BJ (cell line): ENCODE measurements around the gene CASKIN1. TPM values are rescaled to one million over a fixed set of nuclear protein-coding genes. Genes with fewer than 3 reads are reported as not detected.

Experiments used
- CTCF ChIA-PET: fragments of 350-600 bp; formaldehyde crosslinking; extraction: SDS; loops from one replicate; lab custom pipeline; 2021; ENCODE audit warnings: antibody characterized with exemption, inconsistent platforms; lab: Yijun Ruan, JAX
- POLR2A ChIA-PET: fragments of 300-600 bp; sonication (Branson Sonifier 250); formaldehyde crosslinking; extraction: SDS; loops from one replicate; lab custom pipeline; 2021; ENCODE audit warnings: antibody characterized with exemption; lab: Charles Lee
- DNase-seq: peaks from one replicate; pipeline ENCODE4 v3.0.0-alpha.2; 2011; ENCODE audit warnings: low read depth
- H3K27me3 ChIP-seq: 2 replicates; pipeline ENCODE4 v1.6.0; 2011; ENCODE audit warnings: low read length; ENCODE audit not compliant: control insufficient read depth, insufficient read depth
- H3K36me3 ChIP-seq: 2 replicates; pipeline ENCODE4 v1.5.1; 2011; ENCODE audit warnings: low read length; ENCODE audit not compliant: control insufficient read depth, insufficient read depth
- H3K4me3 ChIP-seq: 2 replicates; pipeline ENCODE4 v1.5.1; 2011; ENCODE audit warnings: low read depth, mild to moderate bottlenecking, control low read depth, low read length
- CTCF ChIP-seq: IDR thresholded peaks from 2 replicates; pipeline ENCODE4 v1.5.1; 2011; ENCODE audit warnings: low read depth, mild to moderate bottlenecking, control low read depth, inconsistent platforms, low read length, moderate library complexity; ENCODE audit not compliant: insufficient read depth
- polyA minus RNA-seq: library from RNA; depleted of rRNA, polyadenylated mRNA; stranded (reverse); fragments of >200 nt; gene quantifications from 2 replicates; pipeline ENCODE4 v1.2.3, GENCODE V29; 2011; rRNA and poly(A)+ RNA removed
- polyA plus RNA-seq: library from polyadenylated mRNA; depleted of rRNA; stranded (reverse); fragments of >200 nt; gene quantifications from 2 replicates; pipeline ENCODE4 v1.2.3, GENCODE V29; 2011; rRNA removed

Gene CASKIN1
- polyA plus RNA-seq (0.01 and 0.02 TPM in 2 replicates), polyA minus RNA-seq (not detected in 2 replicates)

GRCh38 chr16:2196162-2196980 lies at the start of gene CASKIN1:
TSS of gene CASKIN1 (minus strand) at chr16:2196605. CDS start at chr16:2196432, 173 bp downstream.
- POLR2A ChIA-PET, result no interaction called here
- CTCF ChIA-PET, result interaction anchor here (0.5 to 1.5 kb wide), 2 partner anchors 55 to 116 kb away, joined by 3 to 4 read pairs; partner anchors contain the start of gene ECI1
- Histone ChIP-seq H3K36me3 (no peaks in the 10 kb centered on the region), H3K4me3 (peak within 1 kb of the TSS; percentile 29; the same call in 1 of the 2 replicates), H3K27me3 (peaks cover 31% of the 10 kb centered on the region)
- no peak for TF ChIP-seq CTCF
- no peak for DNase-seq

GRCh38 chr16:2244926-2245795 lies 48.8 kb upstream of the CASKIN1 start:
- POLR2A ChIA-PET, result no interaction called here
- TF ChIP-seq CTCF, result no peak
- H3K4me3 ChIP-seq, result no peak overlapping the region
- DNase-seq, result no peak
- H3K36me3 ChIP-seq, result peaks cover 28% of the 10 kb centered on the region
- no peaks in the 10 kb centered on the region for H3K27me3 ChIP-seq
- CTCF ChIA-PET, result no interaction called here

- POLR2A ChIA-PET, result no interaction called here
- TF ChIP-seq CTCF, result no peak
- Histone ChIP-seq H3K27me3 (no peaks in the 10 kb centered on the region), H3K36me3 (peaks cover 28% of the 10 kb centered on the region), H3K4me3 (no peak overlapping the region)
- CTCF ChIA-PET, result no interaction called here
- DNase-seq, result no peak
These were observed 47.9 kb upstream of the CASKIN1 start for GRCh38 chr16:2244301-2244700.

GRCh38 chr16:2243781-2244180 lies 47.4 kb upstream of the CASKIN1 start:
- no peak for TF ChIP-seq CTCF
- no peak overlapping the region for H3K4me3 ChIP-seq
- peaks cover 28% of the 10 kb centered on the region for H3K36me3 ChIP-seq
- no peaks in the 10 kb centered on the region for H3K27me3 ChIP-seq
- no peak for DNase-seq
- ChIA-PET CTCF (no interaction called here), POLR2A (no interaction called here)

- Histone ChIP-seq H3K36me3 (peaks cover 28% of the 10 kb centered on the region), H3K4me3 (no peak overlapping the region), H3K27me3 (no peaks in the 10 kb centered on the region)
- POLR2A ChIA-PET, result no interaction called here
- no peak for DNase-seq
- no peak for TF ChIP-seq CTCF
- CTCF ChIA-PET, result no interaction called here
These were observed 46.7 kb upstream of the CASKIN1 start for GRCh38 chr16:2243031-2243528.
